Activated gamma-delta T cell treated with anti-CD3 and anti-CD28 coated beads, Interleukin-2, amount 50 U/mL, for 16 hours (primary cell): ENCODE results near the gene FAM81A.
"Not testable (repeated sequence)": the region's sequence is repeated elsewhere in the genome, so short reads cannot be mapped to it uniquely, and the experiment has no call there.

Experiments used
- DNase-seq: peaks from one replicate; pipeline ENCODE4 v3.0.0-alpha.2; 2020; ENCODE audit warnings: low read depth

The FAM81A gene

GRCh38 chr15:59489485-59489884 is 51.5 kb downstream of the FAM81A start:
- not testable (repeated sequence) for DNase-seq

GRCh38 chr15:59491062-59491461 is 53.1 kb downstream of the FAM81A start:
- no peak for DNase-seq

DNA sequence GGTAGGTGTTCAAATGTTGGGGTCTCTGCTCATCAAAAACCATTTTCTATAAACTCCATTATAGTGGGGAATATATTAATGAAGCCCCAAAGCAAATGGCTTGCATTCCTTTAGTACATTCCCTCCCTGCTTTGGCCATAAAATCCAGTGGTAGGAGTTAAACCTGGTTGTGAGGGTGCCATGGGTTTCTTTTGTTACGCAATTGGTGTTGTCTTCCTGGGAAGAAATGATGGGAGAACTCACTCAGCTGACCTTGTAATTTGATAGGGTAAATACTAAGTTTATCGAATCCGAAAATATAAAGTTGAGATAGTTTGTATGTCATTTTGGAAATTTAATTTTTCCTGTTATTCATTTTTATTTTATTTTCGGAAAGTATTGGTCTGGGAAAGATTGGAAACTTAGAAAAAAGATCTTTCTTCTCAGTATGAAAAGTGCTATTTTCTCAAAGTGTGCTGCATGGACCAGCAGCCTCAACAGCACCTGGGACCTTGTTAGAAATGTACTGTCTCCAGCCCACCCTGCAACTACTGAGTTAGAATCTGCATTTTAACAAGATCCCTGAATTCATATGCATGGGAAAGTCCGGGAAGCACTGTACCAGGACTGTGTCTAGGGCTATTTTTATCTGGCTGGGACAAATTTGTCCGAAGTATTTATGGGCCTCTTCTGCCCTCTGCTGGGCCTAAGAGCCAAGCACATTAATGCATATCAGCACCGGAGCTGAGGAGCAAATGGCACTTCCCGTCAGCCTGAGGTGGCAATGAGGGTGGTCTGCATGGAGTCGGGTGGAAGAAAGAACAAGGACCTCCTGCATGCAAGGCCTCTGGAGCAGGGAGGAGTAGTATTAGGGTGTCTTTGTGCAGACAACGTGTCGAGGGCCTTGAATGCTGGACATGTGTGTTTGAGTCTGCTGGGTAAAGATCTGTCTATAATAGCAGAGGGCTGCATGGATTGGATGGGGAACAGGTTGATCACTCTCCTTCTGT is 54.7 kb downstream of the FAM81A start:
- DNase-seq = peak; percentile 25

- no peak for DNase-seq
Measured at GRCh38 chr15:59501597-59501996, 63.6 kb downstream of the FAM81A start.

- no peak for DNase-seq
Measured at GRCh38 chr15:59515190-59515589, 77.2 kb downstream of the FAM81A start.

DNA sequence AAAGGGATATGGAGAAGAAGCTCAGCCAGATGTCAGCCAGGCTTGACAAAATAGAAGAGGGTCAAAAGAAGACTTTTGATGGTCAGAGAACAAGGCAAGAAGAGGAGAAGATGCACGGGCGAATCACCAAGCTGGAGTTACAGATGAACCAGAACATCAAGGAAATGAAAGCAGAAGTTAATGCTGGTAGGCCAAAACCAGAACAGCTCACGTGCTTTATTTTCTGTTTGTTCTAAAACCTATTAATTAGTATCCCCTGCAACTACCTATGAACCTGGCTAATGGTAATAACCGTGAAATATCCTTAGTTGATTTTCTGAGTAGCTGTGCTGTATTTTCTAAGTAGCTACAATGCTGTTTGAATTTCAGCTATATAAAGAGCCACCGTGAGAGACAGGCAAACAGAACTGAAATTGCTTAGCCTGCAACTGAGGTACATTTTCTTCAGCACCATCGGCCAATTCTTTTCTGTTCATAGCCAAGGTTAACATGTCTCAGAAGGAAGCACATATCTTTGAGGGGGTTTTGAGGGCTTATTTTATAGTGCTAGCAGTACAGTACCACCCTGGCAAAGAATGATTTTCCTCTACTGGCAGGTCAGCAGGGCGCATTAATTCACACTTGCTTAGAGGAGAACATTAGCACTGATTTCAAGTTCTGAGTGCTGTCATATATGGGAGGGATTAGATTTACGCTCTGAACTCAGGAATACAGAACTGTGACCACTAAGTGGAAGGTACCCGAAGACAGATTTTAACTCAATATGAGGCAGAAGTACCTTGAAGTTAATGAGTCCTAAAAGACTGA is 78.9 kb downstream of the FAM81A start:
- DNase-seq = no peak

GRCh38 chr15:59519329-59519728 is 81.3 kb downstream of the FAM81A start:
- no peak for DNase-seq

- no peak for DNase-seq
Measured at GRCh38 chr15:59521443-59521842, 83.5 kb downstream of the FAM81A start.

DNA sequence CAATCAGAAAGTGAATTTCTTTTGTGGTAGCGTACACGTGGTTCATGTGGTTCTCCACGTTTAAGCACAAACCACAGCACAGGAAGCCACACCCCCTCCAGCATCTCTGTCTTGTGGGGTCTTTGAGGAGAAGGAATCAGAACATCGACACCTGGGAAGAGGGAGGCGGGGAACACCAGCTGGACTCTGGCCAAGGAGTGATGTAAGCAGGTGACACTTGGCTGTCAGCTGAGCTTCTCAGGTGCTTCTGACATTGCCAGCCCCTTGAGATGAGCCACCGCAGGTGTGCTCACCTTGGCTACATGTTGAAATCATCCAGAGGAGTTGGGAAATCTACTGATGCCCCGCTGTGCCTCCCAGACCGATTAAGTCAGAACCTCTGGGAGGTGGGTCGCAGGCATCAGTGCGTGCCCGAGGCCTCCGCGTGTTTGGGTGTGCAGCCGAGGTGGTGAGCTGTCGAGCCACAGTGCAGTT is 85.0 kb downstream of the FAM81A start:
- DNase-seq = peak; percentile 26

DNA sequence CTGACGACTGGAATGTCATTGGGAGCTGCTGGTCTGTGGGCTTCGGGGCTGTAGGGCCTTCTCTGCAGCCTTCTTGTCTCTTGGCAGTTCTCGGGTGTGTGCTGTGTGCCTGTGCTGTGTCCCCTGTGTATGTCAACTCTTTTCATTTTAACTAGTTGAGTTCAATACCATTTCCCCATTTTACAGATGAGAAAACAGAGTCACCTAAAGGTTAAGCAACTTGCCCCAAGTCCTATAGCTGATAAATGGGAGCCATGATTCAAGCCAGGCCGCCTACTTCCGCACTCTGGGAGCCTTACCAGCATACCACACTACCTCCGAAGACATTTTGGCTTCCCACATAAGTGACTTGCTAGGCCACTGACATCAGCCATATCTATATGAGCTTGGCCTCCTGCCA is 85.7 kb downstream of the FAM81A start:
- no peak for DNase-seq

- DNase-seq = no peak
Measured at GRCh38 chr15:59524331-59524731, 86.3 kb downstream of the FAM81A start.

- not testable (repeated sequence) for DNase-seq
Measured at GRCh38 chr15:59526466-59526865, 88.5 kb downstream of the FAM81A start.

DNA sequence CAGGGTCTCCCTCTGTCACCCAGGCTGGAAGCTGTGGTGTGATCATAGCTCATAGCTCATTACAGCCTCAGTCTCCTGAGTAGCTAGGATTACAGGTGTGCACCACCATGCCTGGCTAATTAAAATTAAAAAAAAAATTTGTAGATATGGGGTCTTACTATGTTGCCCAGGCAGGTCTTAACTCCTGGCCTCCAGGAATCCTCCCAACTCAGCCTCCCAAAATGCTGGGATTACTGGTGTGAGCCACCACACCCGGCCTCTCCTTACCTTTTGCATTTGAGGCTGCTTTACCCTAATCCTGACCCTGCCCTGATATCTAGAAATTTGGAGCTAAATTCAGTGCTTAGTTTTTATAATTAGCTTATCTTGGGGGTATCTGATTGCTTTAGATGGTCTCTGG is 90.4 kb downstream of the FAM81A start:
- no peak for DNase-seq

GRCh38 chr15:59528961-59529402 is 91.0 kb downstream of the FAM81A start:
- DNase-seq = peak; percentile 57

DNA sequence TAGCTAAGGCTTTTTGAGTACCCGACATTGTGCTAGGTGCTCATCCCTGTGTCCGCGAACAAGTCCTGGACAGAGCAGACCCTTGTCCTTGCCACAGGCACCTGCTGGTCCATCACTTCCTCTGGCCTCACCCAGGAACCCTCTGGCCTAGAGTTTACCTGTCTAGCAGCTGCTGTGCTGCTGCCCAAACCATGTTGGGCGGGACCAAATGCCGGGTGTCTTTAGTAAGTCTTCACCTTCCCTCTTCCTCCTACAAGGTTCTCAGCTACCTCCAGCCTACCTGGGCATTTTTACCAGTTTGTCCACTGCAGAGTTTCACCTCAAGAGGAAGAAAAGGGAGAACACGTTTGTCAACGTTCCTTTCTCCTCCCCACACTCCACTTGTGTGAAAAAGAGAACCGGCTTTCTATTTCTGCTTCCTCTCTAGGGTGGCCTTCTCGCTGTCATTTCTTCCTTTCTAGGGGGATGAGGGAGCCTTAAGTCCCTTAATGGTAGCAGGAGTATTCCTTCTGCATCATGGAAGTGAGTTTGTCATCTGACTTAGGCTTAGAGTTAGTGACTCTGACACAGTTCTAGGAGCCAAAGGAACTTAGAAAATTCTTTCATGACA is 93.2 kb downstream of the FAM81A start:
- no peak for DNase-seq

DNA sequence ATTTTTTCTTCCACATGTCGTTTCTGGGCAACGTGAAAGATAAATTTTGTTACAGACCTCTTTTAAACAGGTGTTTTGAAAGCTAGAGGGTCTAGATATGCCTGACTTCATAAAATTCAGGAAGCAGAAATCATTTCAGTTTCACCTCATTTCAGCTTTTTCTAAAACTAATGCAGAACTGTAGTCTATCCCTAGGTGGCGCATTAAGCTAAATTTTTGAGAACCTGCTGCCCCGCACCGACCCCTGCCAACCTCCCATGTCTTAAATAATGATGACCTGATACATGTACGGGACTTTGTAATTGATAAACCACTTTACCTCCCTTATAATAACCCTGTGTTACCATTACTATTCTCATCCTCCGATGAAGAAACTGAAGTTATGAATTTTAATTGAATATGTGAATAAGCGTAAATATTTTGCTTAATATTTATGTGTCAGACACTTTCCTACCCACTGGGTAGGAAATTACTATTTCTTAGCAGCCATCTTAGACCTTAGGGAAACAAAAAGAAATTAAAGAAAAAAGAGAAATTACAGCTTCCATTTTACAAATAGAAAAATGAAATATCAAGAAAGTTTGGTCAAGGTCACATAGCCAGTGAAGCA is 94.9 kb downstream of the FAM81A start:
- no peak for DNase-seq

- DNase-seq = no peak
Measured at GRCh38 chr15:59536553-59536952, 98.6 kb downstream of the FAM81A start.

- DNase-seq = no peak
Measured at GRCh38 chr15:59537403-59537802, 99.4 kb downstream of the FAM81A start.

- no peak for DNase-seq
Measured at GRCh38 chr15:59538494-59538893, 100.5 kb downstream of the FAM81A start.

- DNase-seq = no peak
Measured at GRCh38 chr15:59539799-59540198, 101.8 kb downstream of the FAM81A start.

DNA sequence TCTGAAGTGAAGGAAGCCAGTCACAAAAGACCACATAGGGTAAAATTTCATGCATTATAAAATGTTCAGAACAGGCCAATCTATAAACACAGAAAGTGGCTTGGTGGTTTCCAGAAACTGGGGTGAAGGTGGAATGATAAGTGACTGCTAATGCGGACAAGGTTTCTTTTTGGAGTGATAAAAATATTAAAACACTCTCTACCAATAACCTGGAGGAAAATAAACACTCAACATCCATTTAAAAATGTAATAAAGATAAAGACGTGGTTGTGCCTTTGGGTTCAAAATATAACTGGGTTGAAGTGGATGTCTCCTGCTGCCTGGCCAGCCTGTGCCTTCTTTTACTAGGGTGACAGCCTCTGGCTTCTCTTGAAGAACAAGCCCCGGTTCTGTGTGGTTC is 102.7 kb downstream of the FAM81A start:
- DNase-seq = no peak

DNA sequence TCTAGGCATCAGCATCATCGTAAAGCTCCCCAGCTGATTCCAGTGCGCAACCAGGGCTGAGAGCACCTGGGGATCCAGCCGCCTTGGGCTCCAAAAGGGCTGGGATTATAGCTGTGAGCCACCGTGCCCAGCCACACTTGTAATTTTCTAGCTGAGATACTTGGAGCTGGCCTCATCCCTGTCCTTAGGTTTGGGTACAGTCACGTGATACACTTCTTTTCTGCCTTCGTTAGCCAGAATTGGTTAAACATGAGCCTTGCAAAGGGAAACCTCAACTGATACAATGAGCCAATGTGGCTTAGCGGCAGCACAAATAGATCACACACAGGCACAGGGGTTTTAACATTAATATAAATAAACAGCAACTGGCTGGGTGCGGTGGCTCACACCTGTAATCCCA is 103.8 kb downstream of the FAM81A start:
- no peak for DNase-seq
